Activated CD8-positive, alpha-beta memory T cell treated with anti-CD3 and anti-CD28 coated beads for 36 hours (primary cell): ENCODE results near the gene SUPT3H. TPM values are rescaled to one million over a fixed set of nuclear protein-coding genes. Genes with fewer than 3 reads are reported as not detected.
"Not testable (repeated sequence)": the region's sequence is repeated elsewhere in the genome, so short reads cannot be mapped to it uniquely, and the experiment has no call there.

Experiments used
- CTCF ChIA-PET: fragments of 350-600 bp; sonication (Branson Sonifier 250); formaldehyde crosslinking; loops from one replicate; lab custom pipeline; 2021; ENCODE audit warnings: antibody characterized with exemption; lab: Charles Lee
- POLR2A ChIA-PET: fragments of 350-600 bp; sonication (Branson Sonifier 250); formaldehyde crosslinking; loops from one replicate; lab custom pipeline; 2021; ENCODE audit warnings: antibody characterized with exemption; lab: Charles Lee
- total RNA-seq, 2 experiments: library from RNA; stranded (reverse); gene quantifications; one replicate each; pipeline ENCODE4 v1.2.3, GENCODE V29; 2021

The SUPT3H gene
- total RNA-seq, 2 experiments from 2014 or later, result 17.4 to 17.8 TPM

DNA sequence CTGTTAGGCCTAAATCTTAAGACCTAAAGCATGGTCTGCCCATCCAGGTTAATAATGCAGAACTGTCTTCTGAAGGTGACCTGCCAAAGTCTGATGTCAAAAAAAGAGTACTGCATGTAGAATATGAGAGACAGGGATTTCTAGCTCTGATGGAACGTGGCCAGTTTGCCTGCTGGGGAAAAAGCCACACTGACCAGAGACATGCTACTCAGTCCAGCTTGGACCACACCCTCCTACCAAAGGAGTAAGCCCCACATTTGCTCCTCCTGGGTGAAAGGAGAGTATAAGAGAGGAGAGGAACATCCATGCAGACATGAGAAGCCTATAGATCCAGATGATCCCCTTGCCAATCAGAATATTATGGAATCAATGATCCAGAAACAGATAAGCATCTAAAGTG, 279.5 kb downstream of the SUPT3H start:
- ChIA-PET POLR2A (no interaction called here), CTCF (no interaction called here)

DNA sequence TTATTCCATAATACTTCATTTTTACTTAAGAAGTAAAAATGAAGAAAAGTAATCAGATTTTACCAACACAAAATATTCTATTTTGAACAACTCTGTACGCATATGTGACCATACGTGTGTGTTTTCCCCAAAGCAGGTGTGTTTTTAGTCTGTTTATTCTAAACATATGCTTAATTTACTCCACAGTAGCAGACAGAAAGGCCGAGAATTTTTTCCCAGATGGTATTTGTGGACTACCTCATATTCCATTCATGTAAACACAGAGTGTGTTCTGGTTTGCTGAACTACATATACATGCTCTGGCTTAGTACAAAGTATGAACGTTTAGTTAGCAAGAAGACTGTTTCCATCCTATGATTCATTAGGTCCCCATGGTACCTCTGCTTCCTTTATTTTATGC, 282.9 kb downstream of the SUPT3H start:
- POLR2A ChIA-PET, result no interaction called here
- CTCF ChIA-PET, result no interaction called here

DNA sequence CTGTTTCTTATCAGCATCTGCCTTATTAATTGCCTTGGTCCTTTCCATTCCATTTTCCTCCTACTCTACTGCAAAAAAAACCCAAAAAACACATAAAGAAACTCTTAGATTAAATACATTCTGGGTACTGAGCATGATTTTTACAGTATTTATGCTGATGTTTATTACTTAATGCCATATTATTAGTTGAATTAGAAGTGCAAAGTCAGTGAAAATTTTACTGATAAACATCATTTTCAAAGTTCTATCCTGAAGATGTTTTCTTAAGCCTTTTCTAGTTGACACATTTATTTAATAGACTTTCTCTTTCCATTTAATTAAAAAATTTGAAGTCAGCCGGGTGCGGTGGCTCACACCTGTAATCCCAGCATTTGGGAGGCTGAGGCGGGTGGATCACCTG, 285.6 kb downstream of the SUPT3H start:
- ChIA-PET POLR2A (no interaction called here), CTCF (no interaction called here)

DNA sequence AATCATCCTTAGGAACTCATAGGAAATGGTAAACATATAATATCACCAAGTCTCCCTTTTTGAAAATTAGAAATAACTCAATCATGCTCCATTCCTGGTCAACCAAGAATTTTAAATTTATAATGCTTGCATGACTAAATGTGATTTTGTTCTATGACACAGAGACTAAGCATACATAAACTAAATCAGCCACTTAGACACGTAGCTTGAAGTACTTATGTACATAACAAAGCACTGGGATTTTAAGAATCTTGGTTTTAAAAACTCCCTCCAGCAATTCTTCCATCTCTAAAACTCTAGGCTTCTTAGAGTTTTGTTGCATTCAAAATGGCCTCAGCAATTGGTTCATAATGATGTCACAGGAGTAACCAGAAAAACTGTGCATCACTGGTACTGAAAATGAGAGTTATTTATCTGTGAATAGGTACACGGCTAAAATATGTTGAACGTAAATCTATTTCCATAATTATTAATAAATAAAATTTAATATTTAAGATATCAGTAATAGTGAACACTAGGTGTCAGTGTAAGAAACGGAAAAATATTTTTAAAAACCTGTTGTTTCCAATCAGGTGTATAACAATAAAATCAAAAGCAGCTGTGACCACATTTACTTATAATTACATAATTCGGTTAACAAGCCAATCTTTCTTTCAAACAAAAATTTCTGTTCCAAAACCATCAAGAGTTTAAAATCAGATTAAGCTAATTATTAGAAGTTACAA, 291.2 kb downstream of the SUPT3H start:
- CTCF ChIA-PET, result no interaction called here
- POLR2A ChIA-PET, result no interaction called here

DNA sequence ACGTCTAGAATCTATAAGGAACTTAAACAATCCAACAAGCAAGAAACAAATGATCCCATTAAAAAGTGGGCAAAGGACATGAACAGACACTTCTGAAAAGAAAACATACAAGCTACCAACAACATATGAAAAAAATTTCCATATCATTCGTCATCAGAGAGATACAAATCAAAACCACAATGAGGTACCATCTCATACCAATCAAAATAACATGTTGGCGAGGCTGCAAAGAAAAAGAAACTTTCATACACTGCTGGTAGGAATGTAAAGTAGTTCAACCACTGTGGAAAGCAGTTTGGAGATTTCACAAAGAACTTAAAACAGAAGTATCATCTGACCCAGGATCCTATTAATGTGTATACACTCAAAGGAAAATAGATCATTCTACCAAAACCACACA, 293.5 kb downstream of the SUPT3H start:
- CTCF ChIA-PET, result no interaction called here

DNA sequence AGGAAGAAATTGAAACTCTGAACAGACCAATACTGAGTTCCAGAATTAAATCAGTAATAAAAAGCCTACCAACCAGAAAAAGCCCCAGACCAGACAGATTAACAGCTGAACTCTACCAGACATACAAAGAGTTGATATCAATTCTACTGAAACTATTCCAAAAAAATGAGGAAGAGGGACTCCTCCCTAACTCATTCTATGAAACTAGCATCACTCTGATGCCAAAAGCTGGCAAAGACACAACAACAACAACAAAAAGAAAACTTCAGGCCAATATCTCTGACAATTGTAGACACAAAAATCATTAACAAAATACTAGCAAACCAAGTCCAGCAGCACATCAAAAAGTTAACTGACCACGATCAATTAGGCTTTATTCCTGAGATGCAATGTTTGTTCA, 295.6 kb downstream of the SUPT3H start:
- ChIA-PET CTCF (no interaction called here), POLR2A (no interaction called here)

More for the DNA sequence above, 293.5 kb downstream of the SUPT3H start:
- POLR2A ChIA-PET, result no interaction called here

DNA sequence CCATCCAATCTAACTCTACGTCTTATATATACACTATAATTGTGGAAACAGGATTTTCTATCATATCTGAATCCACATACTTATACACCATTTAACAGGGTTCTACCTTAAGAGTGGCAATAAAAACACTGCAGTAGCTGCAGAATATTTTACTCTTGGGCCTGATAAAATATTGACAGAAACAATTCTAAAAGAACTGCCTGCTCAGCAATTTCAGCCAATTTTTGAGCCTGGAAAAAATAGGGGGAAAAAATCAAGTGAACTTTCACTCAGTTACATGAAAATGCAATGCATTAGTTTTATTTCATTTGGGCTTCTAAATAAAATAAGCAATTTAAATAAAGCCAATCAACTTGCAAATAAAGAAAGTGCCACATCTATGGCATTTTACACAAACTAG, 296.1 kb downstream of the SUPT3H start:
- CTCF ChIA-PET, result no interaction called here
- POLR2A ChIA-PET, result no interaction called here

DNA sequence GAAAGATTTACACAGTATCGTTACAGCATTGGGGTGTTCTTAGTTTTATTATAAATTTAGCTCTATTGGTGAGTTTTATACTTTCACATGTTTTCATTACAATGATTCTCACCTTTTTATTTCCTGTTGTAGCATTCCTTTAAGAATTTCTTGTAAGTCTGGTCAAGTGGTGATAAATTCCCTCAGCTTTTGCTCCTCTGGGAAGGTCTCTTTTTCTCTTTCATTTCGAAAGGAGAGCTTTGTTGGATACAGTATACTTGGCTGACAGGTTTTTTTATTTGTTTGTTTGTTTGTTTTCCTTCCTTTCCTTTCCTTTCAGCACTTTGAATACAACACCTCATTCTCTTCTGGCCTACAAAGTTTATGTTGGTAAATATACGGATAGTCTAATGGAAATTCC, 299.3 kb downstream of the SUPT3H start:
- POLR2A ChIA-PET, result no interaction called here
- CTCF ChIA-PET, result no interaction called here

DNA sequence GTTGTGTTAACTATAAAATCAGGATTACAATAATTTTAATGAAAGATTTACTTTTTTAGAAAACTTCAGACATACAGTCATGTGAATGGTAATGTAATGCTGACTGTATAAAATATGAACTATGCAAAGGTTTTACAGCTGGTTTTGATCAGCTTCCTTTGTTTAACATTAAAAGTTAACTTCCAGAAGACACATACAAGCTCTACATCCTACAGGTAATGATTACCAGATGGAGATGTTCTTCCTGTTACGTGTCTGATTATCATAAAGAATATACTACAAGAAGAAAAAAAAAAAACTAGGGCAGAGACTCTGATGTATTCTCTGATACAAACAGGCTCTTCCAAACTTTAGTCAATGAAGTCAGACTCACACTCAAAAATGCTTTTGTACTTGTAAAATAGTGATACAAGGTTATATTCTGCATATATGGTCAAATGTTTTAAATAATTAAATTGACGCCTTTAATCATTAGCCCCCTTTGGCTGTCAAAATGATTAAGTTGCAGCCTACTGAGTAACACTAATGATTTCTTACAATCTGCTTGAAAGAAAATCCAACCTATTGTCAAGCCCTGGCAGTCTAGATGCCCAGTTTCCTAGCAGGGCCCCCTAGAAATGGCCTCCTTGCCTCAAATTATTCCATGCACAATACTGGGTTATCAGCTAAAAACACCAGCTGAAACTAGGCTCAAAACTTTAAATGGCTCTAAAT, 301.4 kb downstream of the SUPT3H start:
- CTCF ChIA-PET, result no interaction called here
- POLR2A ChIA-PET, result no interaction called here

DNA sequence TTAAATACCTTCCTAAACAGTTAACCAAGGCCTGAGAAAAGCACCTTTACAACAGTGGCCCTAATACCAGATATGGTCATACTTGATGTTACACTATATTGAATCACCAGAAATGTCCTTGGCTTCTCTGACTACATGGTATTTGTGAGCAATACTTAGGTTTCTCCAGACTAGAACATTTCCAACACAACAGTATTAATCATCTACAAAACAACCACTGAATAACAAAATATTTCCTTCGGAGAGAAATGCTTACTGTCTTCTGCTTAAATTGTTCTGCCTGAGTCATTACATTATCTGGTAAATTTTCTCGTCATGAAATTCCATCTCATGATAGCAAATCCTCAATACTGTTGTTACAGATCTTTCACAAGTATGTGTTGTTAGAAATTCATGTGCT, 302.5 kb downstream of the SUPT3H start:
- ChIA-PET POLR2A (no interaction called here), CTCF (no interaction called here)

DNA sequence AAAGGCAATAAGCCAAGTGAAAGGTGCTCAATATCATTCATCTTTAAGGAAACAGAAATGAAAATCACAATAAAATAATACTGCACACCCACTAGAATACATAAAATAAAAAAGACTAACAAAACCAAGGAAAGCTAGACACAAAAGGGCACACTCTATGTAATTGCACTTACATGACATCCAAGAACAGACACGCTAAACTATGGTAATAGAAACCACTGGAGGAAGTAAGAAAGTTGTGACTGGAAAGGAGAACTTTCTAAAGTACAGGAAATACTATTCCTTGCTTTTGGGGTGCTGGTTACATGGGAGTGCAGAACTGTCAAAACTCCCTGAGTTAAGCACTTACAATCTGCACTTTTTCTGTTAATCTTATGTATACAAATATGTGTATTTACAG, 303.3 kb downstream of the SUPT3H start:
- ChIA-PET CTCF (interaction anchor here (1.3 kb wide), 1 partner anchor 419 kb away, joined by 3 read pairs; no protein-coding TSS in a partner anchor), POLR2A (no interaction called here)

DNA sequence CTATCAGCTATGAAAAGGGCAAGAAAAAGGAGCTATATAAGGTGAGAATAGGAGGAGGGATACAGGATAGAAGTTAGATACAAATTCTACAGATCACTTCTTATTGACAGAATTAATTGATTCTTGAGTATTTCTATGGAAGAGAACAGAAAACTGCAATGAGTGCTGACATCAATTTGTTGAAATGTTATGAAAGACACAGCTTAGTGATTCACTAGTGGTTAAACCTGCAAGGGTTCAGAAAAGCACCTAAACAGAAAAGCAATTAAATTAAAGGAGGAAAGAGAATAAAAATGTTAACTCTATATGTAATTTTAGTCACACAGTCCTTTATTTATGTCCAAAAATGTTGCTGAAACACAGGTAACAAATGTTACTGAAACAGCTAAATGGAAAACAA, 304.0 kb downstream of the SUPT3H start:
- ChIA-PET POLR2A (no interaction called here), CTCF (interaction anchor here (1.3 kb wide), 1 partner anchor 418 kb away, joined by 3 read pairs; no protein-coding TSS in a partner anchor)

DNA sequence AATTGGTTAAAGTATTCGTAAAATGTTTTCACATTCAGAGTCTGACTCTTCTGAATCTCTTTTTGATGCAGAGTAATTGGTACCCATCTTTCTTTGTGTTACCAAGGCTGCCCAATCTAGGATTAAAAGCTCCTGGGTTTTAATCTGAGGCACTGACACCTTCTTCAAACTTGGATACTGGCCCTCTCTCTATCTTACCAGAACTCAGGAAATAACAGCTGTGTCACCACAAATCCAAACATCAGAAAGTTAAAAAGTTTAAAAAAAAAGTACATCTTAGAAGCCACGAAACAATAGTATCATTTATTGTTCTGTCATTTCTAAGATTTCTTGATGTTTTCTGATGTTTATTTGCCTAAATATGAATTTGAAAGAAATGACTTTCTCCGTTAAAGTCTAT, 305.1 kb downstream of the SUPT3H start:
- ChIA-PET CTCF (no interaction called here), POLR2A (no interaction called here)

DNA sequence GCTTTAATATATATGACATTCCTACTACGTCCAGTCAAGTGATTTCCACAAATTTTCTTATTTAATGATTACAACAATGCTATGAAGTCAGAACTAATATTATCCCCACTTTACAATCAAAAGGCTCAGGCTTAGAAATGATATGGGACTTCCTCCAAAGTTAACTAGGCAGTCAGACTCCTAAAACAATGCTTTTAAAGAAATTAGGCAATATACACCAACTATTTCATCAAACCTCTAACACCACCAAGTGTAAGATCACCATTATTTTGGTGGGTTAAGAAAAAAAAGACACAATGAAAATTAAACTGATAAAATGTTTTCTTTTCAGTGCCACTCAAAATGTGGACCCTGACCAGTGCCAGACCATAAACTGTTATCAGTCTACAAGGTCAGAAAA, 305.7 kb downstream of the SUPT3H start:
- CTCF ChIA-PET, result no interaction called here

DNA sequence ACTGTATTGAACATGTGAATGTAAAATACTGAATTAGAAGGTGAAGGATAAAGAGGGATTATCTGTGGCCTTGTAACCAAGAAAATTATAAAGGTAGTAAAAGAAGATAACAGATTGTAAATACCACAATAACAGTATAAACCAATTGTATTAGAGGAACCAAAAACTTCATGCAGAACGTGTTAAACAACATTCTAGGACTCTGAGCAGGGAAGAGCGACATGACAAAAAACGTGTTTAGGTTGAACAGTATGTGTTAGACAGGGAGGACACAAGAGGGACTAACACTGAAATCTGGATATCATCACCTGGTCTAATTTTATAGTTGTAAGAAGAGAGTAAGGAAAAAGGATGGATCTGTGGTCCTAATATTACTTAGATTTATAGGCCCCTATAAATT, 308.6 kb downstream of the SUPT3H start:
- ChIA-PET CTCF (no interaction called here), POLR2A (no interaction called here)

More for the DNA sequence above, 305.7 kb downstream of the SUPT3H start:
- POLR2A ChIA-PET, result no interaction called here

DNA sequence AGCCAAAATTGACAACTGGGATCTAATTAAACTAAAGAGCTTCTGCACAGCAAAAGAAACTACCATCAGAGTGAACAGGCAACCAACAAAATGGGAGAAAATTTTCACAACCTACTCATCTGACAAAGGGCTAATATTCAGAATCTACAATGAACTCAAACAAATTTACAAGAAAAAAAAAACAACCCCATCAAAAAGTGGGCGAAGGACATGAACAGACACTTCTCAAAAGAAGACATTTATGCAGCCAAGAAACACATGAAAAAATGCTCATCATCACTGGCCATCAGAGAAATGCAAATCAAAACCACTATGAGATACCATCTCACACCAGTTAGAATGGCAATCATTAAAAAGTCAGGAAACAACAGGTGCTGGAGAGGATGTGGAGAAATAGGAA, 310.3 kb downstream of the SUPT3H start:
- POLR2A ChIA-PET, CTCF ChIA-PET: not testable (repeated sequence)

DNA sequence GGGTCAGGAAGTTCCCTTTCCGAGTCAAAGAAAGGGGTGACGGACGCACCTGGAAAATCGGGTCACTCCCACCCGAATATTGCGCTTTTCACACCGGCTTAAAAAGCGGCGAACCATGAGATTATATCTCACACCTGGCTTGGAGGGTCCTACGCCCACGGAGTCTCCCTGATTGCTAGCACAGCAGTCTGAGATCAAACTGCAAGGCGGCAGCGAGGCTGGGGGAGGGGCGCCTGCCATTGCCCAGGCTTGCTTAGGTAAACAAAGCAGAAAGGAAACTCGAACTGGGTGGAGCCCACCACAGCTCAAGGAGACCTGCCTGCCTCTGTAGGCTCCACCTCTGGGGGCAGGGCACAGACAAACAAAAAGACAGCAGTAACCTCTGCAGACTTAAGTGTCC, 315.1 kb downstream of the SUPT3H start:
- CTCF ChIA-PET, POLR2A ChIA-PET: not testable (repeated sequence)

DNA sequence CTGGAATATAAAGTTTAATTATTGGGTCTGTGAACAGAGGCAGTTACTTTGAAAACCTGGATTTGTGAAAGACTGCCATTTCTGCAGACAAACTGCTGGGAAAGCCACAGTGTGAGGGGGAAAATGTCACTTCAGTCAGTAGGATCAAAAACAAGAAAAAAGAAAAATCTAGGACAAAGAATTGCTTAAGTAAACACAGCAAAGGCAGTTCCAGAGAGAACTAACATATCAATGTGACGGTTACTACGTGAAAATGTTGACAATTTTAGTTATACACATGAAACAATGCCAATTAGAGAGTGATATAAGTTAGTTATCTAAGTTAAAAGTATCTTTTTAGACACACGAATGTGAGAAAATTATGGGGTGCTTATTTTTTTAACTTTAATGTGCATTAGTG, 320.0 kb downstream of the SUPT3H start:
- ChIA-PET CTCF (no interaction called here), POLR2A (no interaction called here)

DNA sequence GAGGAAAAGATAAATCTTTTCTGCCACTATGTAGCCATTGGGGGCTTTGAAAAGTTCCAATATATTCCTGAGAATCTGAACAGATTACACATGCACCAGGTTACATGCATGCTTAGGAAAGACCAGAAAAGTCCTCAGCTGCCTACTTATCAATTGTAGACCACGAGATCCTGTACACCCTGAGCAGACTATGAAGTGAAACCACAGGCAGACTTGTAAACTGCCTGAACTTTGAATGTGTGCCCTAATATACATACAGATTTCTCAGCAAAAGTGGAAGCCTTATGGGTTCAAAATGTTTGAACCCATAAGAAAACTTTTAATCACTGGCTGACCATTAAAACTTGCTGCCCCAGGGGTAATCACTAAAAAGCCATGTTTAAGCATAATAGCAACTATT, 323.1 kb downstream of the SUPT3H start:
- POLR2A ChIA-PET, result no interaction called here
- CTCF ChIA-PET, result no interaction called here

DNA sequence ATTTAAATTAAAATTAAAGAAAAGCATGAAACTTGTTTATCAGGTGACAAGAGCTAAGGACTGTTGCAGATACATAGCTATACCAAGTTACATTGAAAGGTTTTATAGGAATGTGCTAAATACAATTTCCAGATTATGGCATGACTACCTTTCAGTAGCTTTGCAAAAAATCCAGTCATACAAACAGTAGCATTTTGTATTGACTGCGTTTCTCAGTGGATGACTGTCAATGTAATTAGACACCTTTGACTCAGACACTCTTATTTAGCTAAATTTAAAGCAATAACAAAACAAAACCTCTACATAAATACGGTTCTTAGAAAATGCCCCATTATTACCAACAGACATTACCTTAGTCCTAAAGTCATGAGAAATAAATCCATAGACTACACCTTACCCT, 325.4 kb downstream of the SUPT3H start:
- POLR2A ChIA-PET, result no interaction called here
- CTCF ChIA-PET, result no interaction called here

DNA sequence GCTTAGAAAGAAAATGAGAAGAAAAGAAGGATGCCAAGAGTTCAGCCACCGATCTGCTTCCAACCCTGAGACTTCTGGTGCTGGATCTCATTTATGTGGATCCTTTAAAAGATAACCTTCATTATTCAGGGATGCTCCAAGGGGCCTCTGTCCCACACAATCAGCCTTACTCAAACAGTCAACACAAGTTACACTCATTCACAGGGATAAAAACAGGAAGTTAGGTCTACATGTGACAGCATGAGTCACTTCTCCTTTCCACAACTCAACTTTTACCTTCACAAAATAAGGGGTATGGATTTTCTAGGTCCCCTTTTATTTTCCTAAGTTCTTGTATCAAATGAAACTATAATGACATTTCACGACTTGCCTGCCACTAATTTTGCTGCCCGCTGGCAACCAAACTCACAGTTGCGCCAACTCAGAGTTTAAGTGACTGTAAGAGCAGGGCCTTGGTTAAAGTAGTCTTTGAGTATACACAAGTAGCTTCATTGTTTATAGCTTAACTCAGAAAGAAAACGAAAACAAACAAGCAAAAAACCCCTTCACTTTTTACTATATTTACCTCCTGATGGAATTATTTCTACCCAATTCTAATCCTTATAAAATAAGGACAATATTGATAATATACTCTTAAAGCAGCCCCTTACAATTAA, 328.4 kb downstream of the SUPT3H start:
- POLR2A ChIA-PET, result no interaction called here
- CTCF ChIA-PET, result no interaction called here
